ENCODE results near the gene FGF19. TPM values are rescaled to one million over a fixed set of nuclear protein-coding genes. Genes with fewer than 3 reads are reported as not detected.

Gene FGF19
- total RNA-seq, 1 experiment from 2014 or later = 0.69 TPM

GRCh38 chr11:69721745-69722144 is 17.9 kb upstream of the FGF19 start:
- no TSS peak for BruUV-seq (replicated peaks)
- no peak overlapping the region for H3K27ac ChIP-seq (ENCODE audit: low read depth, low read length, poor library complexity, severe bottlenecking)
- ChIA-PET POLR2A (ENCODE audit: low non-redundant PET) (no interaction called here), CTCF (no interaction called here)
- no peak overlapping the region for H3K4me3 ChIP-seq (ENCODE audit: low read depth, low read length, poor library complexity, severe bottlenecking)
- H3K36me3 ChIP-seq (ENCODE audit: insufficient read depth, low read length, poor library complexity, severe bottlenecking) = no peaks in the 10 kb centered on the region
- H3K27me3 ChIP-seq (replicated peaks; ENCODE audit: insufficient read depth, low read depth, low read length, poor library complexity) = peaks cover 7% of the 10 kb centered on the region
- H3K4me1 ChIP-seq (ENCODE audit: insufficient read depth, low read length, poor library complexity, severe bottlenecking) = peaks cover 14% of the 10 kb centered on the region
- no peaks in the 10 kb centered on the region for H3K9me3 ChIP-seq (ENCODE audit: low read depth, low read length, poor library complexity, severe bottlenecking)
- no peak for DNase-seq (ENCODE audit: low spot score)
- intact Hi-C loops (cut with micrococcal nuclease; ENCODE audit: unreplicated experiment) = no loop called here
- TF ChIP-seq EZH2 (IDR thresholded peaks at IDR 0.05; ENCODE audit: borderline replicate concordance, low read depth, low read length, poor library complexity, severe bottlenecking) = no peak
- TF ChIP-seq CTCF (conservative IDR thresholded peaks at IDR 0.05; ENCODE audit: low read depth, low read length) = peak; percentile 35

DNA sequence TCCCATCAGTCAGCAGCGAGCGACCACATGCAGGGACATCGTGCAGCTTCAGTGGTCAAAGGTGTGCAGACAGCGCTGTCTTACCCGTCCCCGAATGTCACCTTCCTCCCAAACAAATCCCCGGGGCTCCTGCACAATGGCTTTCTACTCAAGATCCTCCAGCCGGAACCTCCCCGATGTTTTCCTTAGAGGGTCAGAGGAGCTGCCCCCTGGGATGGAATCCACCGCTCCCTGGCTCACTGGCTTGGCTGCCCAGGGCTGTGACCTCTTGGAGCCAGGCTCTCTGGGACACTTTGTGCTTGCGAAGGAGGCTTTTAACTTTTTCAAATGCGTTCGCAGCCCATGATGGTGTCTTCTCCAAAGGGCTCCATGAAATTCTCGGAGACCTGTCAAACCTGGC is 17.3 kb upstream of the FGF19 start:
- ChIA-PET CTCF (no interaction called here), POLR2A (ENCODE audit: low non-redundant PET) (interaction anchor here (0.7 kb wide), 1 partner anchor 84 kb away, joined by 14 read pairs; no protein-coding TSS in a partner anchor)
- TF ChIP-seq CTCF (conservative IDR thresholded peaks at IDR 0.05; ENCODE audit: low read depth, low read length) (no peak), EZH2 (IDR thresholded peaks at IDR 0.05; ENCODE audit: borderline replicate concordance, low read depth, low read length, poor library complexity, severe bottlenecking) (no peak)
- no peak overlapping the region for H3K4me3 ChIP-seq (ENCODE audit: low read depth, low read length, poor library complexity, severe bottlenecking)
- no peaks in the 10 kb centered on the region for H3K9me3 ChIP-seq (ENCODE audit: low read depth, low read length, poor library complexity, severe bottlenecking)
- H3K27me3 ChIP-seq (replicated peaks; ENCODE audit: insufficient read depth, low read depth, low read length, poor library complexity) = peaks cover 7% of the 10 kb centered on the region
- BruUV-seq (replicated peaks) = no TSS peak
- no peak for DNase-seq (ENCODE audit: low spot score)
- peaks cover 14% of the 10 kb centered on the region for H3K4me1 ChIP-seq (ENCODE audit: insufficient read depth, low read length, poor library complexity, severe bottlenecking)
- H3K27ac ChIP-seq (ENCODE audit: low read depth, low read length, poor library complexity, severe bottlenecking) = no peak overlapping the region
- no peaks in the 10 kb centered on the region for H3K36me3 ChIP-seq (ENCODE audit: insufficient read depth, low read length, poor library complexity, severe bottlenecking)
- intact Hi-C loops (cut with micrococcal nuclease; ENCODE audit: unreplicated experiment) = no loop called here

DNA sequence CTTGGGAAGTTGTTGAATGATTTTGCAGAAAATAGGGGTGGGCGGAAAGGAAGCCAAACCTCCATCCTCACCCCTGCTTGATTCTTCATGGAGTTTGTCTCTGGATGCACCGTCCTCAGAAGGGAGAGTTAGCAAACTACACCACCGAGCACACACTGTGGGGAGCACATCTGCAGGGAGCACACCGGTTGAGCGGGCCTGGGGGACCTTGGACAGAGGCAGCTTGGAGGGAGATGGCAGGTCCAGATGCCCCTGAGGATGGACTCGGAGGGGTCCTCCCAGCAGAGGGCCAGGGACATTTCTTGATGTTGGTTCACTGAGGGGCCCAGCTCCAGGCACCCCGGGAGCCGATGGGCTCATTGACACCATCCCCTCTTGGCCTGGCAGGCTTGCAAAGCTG is 15.1 kb upstream of the FGF19 start:
- Histone ChIP-seq H3K4me3 (ENCODE audit: low read depth, low read length, poor library complexity, severe bottlenecking) (no peak overlapping the region), H3K27ac (ENCODE audit: low read depth, low read length, poor library complexity, severe bottlenecking) (no peak overlapping the region), H3K36me3 (ENCODE audit: insufficient read depth, low read length, poor library complexity, severe bottlenecking) (no peaks in the 10 kb centered on the region), H3K27me3 (replicated peaks; ENCODE audit: insufficient read depth, low read depth, low read length, poor library complexity) (peaks cover 7% of the 10 kb centered on the region), H3K4me1 (ENCODE audit: insufficient read depth, low read length, poor library complexity, severe bottlenecking) (peaks cover 14% of the 10 kb centered on the region), H3K9me3 (ENCODE audit: low read depth, low read length, poor library complexity, severe bottlenecking) (no peaks in the 10 kb centered on the region)
- ChIA-PET POLR2A (ENCODE audit: low non-redundant PET) (no interaction called here), CTCF (interaction anchor here (0.5 to 2.0 kb wide), 7 partner anchors 14 to 479 kb away, joined by 3 to 8 read pairs (median 6); no protein-coding TSS in a partner anchor)
- BruUV-seq (replicated peaks) = no TSS peak
- intact Hi-C loops (cut with micrococcal nuclease; ENCODE audit: unreplicated experiment) = loop anchor here (1.0 kb wide), 1 partner anchor 169 kb away; no protein-coding TSS in a partner anchor
- TF ChIP-seq CTCF (conservative IDR thresholded peaks at IDR 0.05; ENCODE audit: low read depth, low read length) (no peak), EZH2 (IDR thresholded peaks at IDR 0.05; ENCODE audit: borderline replicate concordance, low read depth, low read length, poor library complexity, severe bottlenecking) (no peak)
- no peak for DNase-seq (ENCODE audit: low spot score)
